Hematopoietic multipotent progenitor cell treated with erythropoietin and hydrocortisone succinate and interleukin-3 and kit ligand, for 17 days (in vitro differentiated cells): ENCODE results near the gene COMMD2.
A peak's percentile ranks its signal among the peaks of the same experiment; 100 is the strongest.

ENCODE experiments used
- DNase-seq: peaks from one replicate; pipeline ENCODE4 v3.0.0-alpha.2; 2015; ENCODE audit warnings: low spot score

The COMMD2 gene

GRCh38 chr3:149752051-149752787 is at the start of gene COMMD2:
Gene COMMD2, minus strand, starts transcription at chr3:149752489. Its CDS starts 45 bp downstream, at chr3:149752444.
- DNase-seq = peak; percentile 76

GRCh38 chr3:149801639-149802038 is 49.4 kb upstream of the COMMD2 start:
- DNase-seq = no peak

DNA sequence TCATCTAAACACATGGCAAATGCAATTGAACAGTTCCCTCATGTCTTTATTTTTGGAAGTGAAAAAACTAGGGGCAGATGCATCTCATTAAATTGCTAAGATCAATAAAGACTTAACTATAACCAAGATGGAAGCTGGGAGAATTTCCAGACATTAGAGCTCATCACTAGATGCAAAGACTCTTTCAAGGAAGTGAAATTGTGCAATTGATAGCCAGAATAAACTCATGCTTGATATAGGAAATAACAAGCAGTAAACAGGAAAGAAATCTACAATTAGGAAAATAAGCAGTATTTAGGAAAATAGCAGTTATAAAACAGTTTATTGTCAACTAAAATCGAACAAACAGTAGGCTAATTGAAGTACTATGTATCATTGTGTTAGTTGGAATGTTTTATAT is 48.9 kb upstream of the COMMD2 start:
- no peak for DNase-seq

DNA sequence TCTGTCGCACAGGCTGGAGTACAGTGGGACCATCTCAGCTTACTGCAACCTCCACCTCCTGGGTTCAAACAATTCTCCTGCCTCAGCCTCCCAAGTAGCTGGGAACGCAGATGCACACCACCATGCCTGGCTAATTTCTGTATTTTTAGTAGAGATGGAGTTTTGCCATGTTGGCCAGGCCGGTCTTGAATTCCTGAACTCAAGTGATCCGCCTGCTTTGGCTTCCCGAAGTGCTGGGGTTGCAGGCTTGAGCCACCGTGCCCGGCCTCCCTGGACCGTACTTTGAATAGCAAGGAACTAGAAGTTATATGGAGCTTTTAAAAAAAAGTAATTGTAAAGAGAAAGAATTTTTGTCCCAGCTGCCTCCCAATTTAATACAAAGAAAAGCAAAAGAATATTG is 48.4 kb upstream of the COMMD2 start:
- no peak for DNase-seq

GRCh38 chr3:149796026-149796425 is 43.7 kb upstream of the COMMD2 start:
- no peak for DNase-seq

- no peak for DNase-seq
These were observed 40.4 kb upstream of the COMMD2 start, which contains the start of gene ANKUB1 for GRCh38 chr3:149792452-149793270. Gene ANKUB1, minus strand, starts transcription at chr3:149792554. Its CDS starts 188 bp downstream, at chr3:149792366.

DNA sequence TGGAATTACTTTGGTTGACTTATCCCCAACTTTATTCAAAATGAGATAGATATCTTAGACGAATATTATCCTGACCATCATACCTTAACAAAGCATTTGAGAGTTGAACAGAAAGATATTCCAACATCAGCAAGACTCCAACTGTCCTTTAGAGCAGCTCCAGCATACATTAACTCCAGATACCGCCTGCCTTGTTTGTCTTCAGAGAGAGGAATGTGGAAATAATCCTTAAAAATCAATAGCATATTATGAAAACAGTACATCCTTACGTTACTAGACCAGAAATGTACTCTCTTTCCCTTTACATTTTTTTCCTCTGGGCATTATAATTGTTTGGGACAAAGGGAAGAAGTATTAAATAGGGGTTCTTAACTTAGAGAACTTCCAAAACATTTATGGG is 38.4 kb upstream of the COMMD2 start:
- no peak for DNase-seq

GRCh38 chr3:149790268-149790667 is 38.0 kb upstream of the COMMD2 start:
- no peak for DNase-seq

- DNase-seq = no peak
These were observed 31.9 kb upstream of the COMMD2 start for GRCh38 chr3:149784064-149784704.

DNA sequence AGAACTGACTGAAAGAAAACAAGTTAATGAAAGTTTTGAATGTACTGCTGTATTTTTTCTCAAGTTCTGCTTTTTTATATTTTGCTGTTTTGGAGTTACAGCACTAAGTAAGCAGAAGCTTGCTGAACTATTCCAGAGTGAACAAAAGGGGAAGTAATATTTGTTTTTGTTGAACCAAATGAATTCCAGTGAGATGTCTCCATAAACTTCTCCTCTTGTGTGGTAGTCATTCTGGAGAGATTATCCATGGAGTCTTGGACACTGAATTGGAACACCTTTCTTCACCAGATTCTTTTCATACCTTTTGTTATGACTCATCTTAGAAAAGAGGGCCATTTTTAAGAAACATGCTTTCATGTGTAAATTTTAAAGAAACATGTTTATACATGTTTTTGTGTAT is 31.3 kb upstream of the COMMD2 start:
- no peak for DNase-seq

DNA sequence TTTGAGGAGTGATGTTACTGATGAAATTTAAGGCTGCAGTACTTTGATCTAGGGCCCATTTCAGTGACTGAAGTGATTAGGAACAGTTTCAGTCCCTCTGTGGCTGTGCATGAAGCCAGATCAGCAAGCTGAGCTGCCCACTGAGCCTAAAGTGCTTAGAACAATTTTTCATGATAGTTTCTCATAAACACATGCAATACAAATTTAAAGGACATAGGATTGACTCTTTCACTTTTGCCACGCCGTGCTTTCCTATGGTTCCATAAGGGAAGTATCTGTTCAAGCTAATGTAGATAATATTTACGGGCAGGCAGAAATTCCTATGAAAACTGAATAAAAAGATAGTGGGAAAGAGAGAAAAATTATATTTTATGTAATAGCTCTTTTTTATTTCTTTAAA is 29.5 kb upstream of the COMMD2 start:
- DNase-seq = no peak

GRCh38 chr3:149781211-149781610 is 28.9 kb upstream of the COMMD2 start:
- no peak for DNase-seq

GRCh38 chr3:149777414-149778214 is 25.3 kb upstream of the COMMD2 start:
- DNase-seq = no peak

DNA sequence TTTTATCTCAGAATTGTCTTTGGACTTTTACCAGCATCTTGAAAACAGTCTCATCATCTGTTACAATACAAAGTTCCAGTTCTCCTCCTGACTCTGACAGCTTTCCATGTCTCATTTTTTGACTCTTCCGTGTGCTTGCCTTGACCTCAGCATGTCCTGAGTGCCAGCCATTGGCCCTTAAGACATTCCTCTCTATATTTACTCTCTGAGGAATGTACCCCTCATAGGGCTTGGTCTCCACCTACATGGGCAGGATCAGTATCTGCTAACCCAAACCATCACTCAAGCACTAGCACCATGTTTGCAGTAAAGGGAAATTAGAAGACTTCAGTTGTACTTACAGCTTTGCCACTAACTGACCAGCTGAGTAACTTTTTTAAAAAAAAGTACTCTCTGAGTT is 23.9 kb upstream of the COMMD2 start:
- no peak for DNase-seq

- no peak for DNase-seq
These were observed 20.6 kb upstream of the COMMD2 start for GRCh38 chr3:149772861-149773260.

DNA sequence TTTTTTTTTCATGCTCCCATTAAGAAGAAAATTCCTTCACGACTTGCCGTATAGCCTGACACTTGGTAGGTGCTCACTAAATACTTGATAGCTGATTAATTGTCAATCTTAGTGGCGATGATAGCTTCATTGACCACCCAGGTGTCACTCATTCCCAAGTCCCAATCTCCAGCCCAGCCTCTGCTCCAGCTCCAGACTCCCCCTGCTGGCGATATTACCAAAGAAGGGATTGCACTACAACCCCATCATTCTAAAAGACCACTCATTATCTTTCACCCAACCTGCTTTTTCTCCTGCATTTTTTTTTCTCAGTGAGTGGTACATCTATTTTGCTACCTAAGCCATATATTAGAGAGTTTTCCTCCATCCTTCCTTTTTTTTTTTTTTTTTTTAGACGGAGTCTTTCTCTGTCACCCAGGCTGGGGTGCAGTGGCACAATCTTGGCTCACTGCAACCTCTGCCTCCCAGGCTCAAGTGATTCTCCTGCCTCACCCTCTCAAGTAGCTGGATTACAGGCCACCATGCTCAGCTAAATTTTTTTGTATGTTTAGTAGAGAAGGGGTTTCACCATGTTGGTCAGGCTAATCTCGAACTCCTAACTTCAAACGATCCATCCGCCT is 19.5 kb upstream of the COMMD2 start:
- DNase-seq = peak; percentile 30

DNA sequence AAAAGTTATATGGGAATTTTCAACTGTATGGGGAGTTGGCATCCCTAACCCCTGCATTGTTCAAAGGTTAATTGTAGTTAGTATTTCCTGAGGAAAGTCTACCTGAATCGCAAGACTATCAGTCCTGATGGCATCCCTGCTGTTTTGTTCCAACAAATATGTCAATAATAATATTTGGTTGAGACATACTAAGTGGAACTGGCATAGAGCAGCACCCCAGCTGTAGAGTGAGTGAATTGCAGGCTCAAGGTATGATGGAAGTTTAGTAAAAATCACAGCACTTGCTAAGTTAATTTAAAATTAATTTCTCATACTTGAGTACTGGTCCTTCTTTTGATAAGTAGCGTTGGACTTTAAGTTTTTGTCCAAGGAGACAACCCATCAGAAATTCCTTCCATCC is 18.0 kb upstream of the COMMD2 start:
- DNase-seq = no peak

- DNase-seq = no peak
These were observed 16.4 kb upstream of the COMMD2 start for GRCh38 chr3:149768704-149769103.

GRCh38 chr3:149767720-149768119 is 15.4 kb upstream of the COMMD2 start:
- no peak for DNase-seq

DNA sequence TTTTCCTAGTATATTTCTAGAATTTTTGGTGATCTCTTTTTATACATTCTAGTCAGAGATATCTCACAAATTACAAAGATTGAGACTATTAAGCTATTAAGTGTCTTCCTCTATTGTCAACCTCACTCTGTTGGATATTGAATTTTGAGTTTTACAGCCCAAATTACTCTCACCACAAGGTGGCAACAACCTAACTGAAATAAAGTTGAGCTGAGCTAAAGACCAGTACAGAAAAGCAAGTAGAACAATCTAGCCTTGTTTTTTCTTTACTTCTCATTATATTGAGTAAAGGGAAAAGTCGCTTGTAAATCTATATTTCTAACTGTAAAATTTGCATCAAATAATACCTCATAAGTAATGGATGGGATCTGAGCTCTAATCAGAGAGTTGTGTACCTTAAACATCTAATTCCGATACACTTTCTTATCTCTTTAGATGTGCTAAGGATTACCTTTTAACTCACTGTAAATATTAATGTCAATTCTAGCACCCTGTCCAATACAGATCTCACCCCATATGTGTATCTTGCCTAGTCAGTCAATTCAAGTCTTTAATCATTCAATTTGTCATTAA is 13.6 kb upstream of the COMMD2 start:
- no peak for DNase-seq

DNA sequence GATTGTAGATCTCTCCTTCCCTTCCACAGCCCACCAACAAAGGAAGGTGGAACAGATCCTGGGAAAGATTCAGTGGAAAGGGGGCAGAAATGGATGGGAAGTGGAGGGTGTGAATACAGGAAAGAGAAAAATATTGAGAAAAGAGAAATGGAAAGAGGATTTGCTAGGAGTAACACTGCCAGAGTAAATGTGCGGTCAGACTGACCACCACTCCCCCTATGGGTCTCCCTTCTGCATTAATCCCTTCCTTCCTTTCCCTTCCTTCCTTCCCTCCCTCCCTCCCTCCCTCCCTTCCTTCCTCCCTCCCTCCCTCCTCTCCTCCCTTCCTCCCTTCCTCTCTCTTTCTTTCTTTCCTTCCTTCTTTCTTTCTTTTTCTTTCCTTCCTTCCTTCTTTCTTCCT is 12.0 kb upstream of the COMMD2 start:
- no peak for DNase-seq
